SK-N-SH (cell line): ENCODE data around the gene ADAMTS2. TPM values are rescaled to one million over a fixed set of nuclear protein-coding genes. Genes with fewer than 3 reads are reported as not detected.

Experiments used
- CTCF ChIA-PET: fragments of 300-600, 350-600 bp; formaldehyde crosslinking; extraction: SDS; loops from one replicate; lab custom pipeline; 2021; lab: Yijun Ruan, JAX
- POLR2A ChIA-PET: fragments of 350-600 bp; sonication (Branson Sonifier 250); formaldehyde crosslinking; extraction: SDS; loops from one replicate; lab custom pipeline; 2020; ENCODE audit warnings: antibody characterized with exemption, inconsistent platforms; lab: Yijun Ruan, JAX
- DNase-seq: peaks from one replicate; pipeline ENCODE4 v3.0.0; 2012
- H2AFZ ChIP-seq: fragments of 200-600 bp; sonication (generic); 2 replicates; pipeline ENCODE4 v1.8.1; 2016; ENCODE audit warnings: antibody characterized with exemption, mild to moderate bottlenecking, low read depth
- H3F3A ChIP-seq: fragments of 200-600 bp; sonication (generic); replicated peaks from 2 replicates; pipeline ENCODE3; 2016; ENCODE audit warnings: antibody characterized with exemption, mild to moderate bottlenecking; ENCODE audit not compliant: insufficient read depth
- H3K27ac ChIP-seq, 2 experiments: fragments of 200-500 bp in 1 of 2; fragments of 200-600 bp in 1 of 2; sonication (Bioruptor generic) in 1 of 2; sonication (generic), shearing (Covaris generic) in 1 of 2; 2 replicates each; pipeline versions ENCODE4 v1.5.1 to v1.6.1; 2014 to 2016; ENCODE audit warnings: low read depth in 2 of 2, inconsistent platforms in 1 of 2, low read length in 1 of 2, mild to moderate bottlenecking in 1 of 2, mixed read lengths in 1 of 2
- H3K27me3 ChIP-seq: fragments of 200-600 bp; sonication (generic), shearing (Covaris generic); 2 replicates; pipeline ENCODE4 v1.6.1; 2016; ENCODE audit warnings: mixed run types; ENCODE audit not compliant: insufficient read depth
- H3K36me3 ChIP-seq, 2 experiments: fragments of 200-500 bp in 1 of 2; fragments of 200-600 bp in 1 of 2; sonication (Bioruptor generic) in 1 of 2; sonication (generic) in 1 of 2; replicated peaks in 1 of 2; 2 replicates each; pipeline versions ENCODE3 to v1.5.1; 2014 to 2016; ENCODE audit warnings: low read length in 1 of 2, mild to moderate bottlenecking in 1 of 2; ENCODE audit not compliant: insufficient read depth in 2 of 2, control insufficient read depth in 1 of 2
- H3K4me1 ChIP-seq, 2 experiments: fragments of 200-500 bp in 1 of 2; fragments of 200-600 bp in 1 of 2; sonication (Bioruptor generic) in 1 of 2; sonication (generic), shearing (Covaris generic) in 1 of 2; 2 replicates each; pipeline versions ENCODE4 v1.5.1 to v1.6.1; 2014 to 2016; ENCODE audit warnings: low read depth in 1 of 2, low read length in 1 of 2, mixed run types in 1 of 2; ENCODE audit not compliant: insufficient read depth in 2 of 2, control insufficient read depth in 1 of 2
- H3K4me2 ChIP-seq: fragments of 200-600 bp; sonication (generic), shearing (Covaris generic); 2 replicates; pipeline ENCODE4 v1.6.1; 2017; ENCODE audit warnings: mixed run types
- H3K4me3 ChIP-seq, 2 experiments: fragments of 200-500 bp in 1 of 2; fragments of 200-600 bp in 1 of 2; sonication (Bioruptor generic) in 1 of 2; sonication (generic), shearing (Covaris generic) in 1 of 2; 2 replicates each; pipeline versions ENCODE4 v1.5.1 to v1.8.1; 2014 to 2016; ENCODE audit warnings: low read depth in 2 of 2, inconsistent platforms in 1 of 2, low read length in 1 of 2, mild to moderate bottlenecking in 1 of 2, mixed read lengths in 1 of 2, moderate library complexity in 1 of 2
- H3K79me2 ChIP-seq: fragments of 200-600 bp; sonication (generic); 2 replicates; pipeline ENCODE4 v1.8.1; 2017; ENCODE audit warnings: mild to moderate bottlenecking; ENCODE audit not compliant: insufficient read depth
- H3K9ac ChIP-seq: fragments of 200-600 bp; sonication (generic); 2 replicates; pipeline ENCODE4 v1.6.1; 2017; ENCODE audit warnings: mixed run types
- H3K9me2 ChIP-seq: fragments of 200-600 bp; sonication (generic); 2 replicates; pipeline ENCODE4 v1.6.1; 2017; ENCODE audit warnings: mixed run types
- H3K9me3 ChIP-seq: fragments of 200-600 bp; sonication (generic); 2 replicates; pipeline ENCODE4 v1.6.1; 2017; ENCODE audit warnings: mixed run types, mild to moderate bottlenecking, moderate library complexity
- H4K20me1 ChIP-seq: fragments of 200-600 bp; sonication (generic); 2 replicates; pipeline ENCODE4 v1.6.1; 2017; ENCODE audit warnings: mild to moderate bottlenecking, mixed run types; ENCODE audit not compliant: insufficient read depth
- CHD2 ChIP-seq: fragments of 150-350 bp; IDR thresholded peaks from 2 replicates; pipeline ENCODE4 v1.6.1; 2018; ENCODE audit warnings: low read length; ENCODE audit not compliant: partially characterized antibody
- ELF1 ChIP-seq: IDR thresholded peaks from 2 replicates; pipeline ENCODE4 v1.4.0; 2012
- GATA2 ChIP-seq: sonication (generic); formaldehyde crosslinking; IDR thresholded peaks from 2 replicates; pipeline ENCODE4 v1.5.0; 2020; ENCODE audit warnings: mild to moderate bottlenecking, missing genetic modification reagents
- NRF1 ChIP-seq: IDR thresholded peaks from 2 replicates; pipeline ENCODE4 v1.6.1; 2012; ENCODE audit warnings: low read depth, mild to moderate bottlenecking, low read length
- POLR2AphosphoS5 ChIP-seq: IDR thresholded peaks from 2 replicates; pipeline ENCODE4 v1.6.1; 2012; ENCODE audit warnings: low read depth, low read length
- RAD21 ChIP-seq: IDR thresholded peaks from 2 replicates; pipeline ENCODE4 v1.6.1; 2012; ENCODE audit warnings: mild to moderate bottlenecking, low read length
- RCOR1 ChIP-seq: fragments of 150-350 bp; IDR thresholded peaks from 2 replicates; pipeline ENCODE4 v1.6.1; 2017; ENCODE audit warnings: antibody characterized with exemption, low read length
- RXRA ChIP-seq: IDR thresholded peaks from 2 replicates; pipeline ENCODE4 v1.4.0; 2012; ENCODE audit warnings: low read depth, mild to moderate bottlenecking, borderline replicate concordance
- SIN3A ChIP-seq: IDR thresholded peaks from 2 replicates; pipeline ENCODE4 v1.6.1; 2012; ENCODE audit warnings: low read depth, mild to moderate bottlenecking, low read length, moderate library complexity, borderline replicate concordance
- SMC3 ChIP-seq: IDR thresholded peaks from 2 replicates; pipeline ENCODE4 v1.6.1; 2012; ENCODE audit warnings: low read depth, low read length, improper control_type of control experiment
- TEAD4 ChIP-seq: IDR thresholded peaks from 2 replicates; pipeline ENCODE4 v1.4.0; 2012; ENCODE audit warnings: mild to moderate bottlenecking, borderline replicate concordance; ENCODE audit not compliant: insufficient read depth
- YY1 ChIP-seq: IDR thresholded peaks from 2 replicates; pipeline ENCODE4 v1.4.0; 2012; ENCODE audit warnings: low read depth, mild to moderate bottlenecking
- WGBS: methylation state at CpG from one replicate; pipeline ENCODE4 v1.1.6; 2017; ENCODE audit warnings: low lambda C conversion rate; 5-methylcytosine and 5-hydroxymethylcytosine counted together
- polyA plus RNA-seq, 3 experiments: library from polyadenylated mRNA; depleted of rRNA; stranded (reverse); fragments of >200 nt; gene quantifications; 2 replicates each; pipeline ENCODE4 v1.2.3, GENCODE V29; 2012
- TF ChIP-seq, protein P1 (sequence below): fragments of 150-350 bp; IDR thresholded peaks from 2 replicates; pipeline ENCODE4 v1.6.1; 2016; ENCODE audit warnings: mild to moderate bottlenecking, low read depth, low read length
- TF ChIP-seq, protein P2 (sequence below): IDR thresholded peaks from 2 replicates; pipeline ENCODE4 v1.4.0; 2012; ENCODE audit warnings: low read depth, borderline replicate concordance
- TF ChIP-seq, protein P3 (sequence below): fragments of 150-350 bp; IDR thresholded peaks from 2 replicates; pipeline ENCODE4 v1.6.1; 2017; ENCODE audit warnings: antibody characterized with exemption, low read length, low read depth, borderline replicate concordance
- TF ChIP-seq, protein P4 (sequence below): IDR thresholded peaks from 2 replicates; pipeline ENCODE4; 2012
- TF ChIP-seq, protein P5 (sequence below): fragments of 200-600 bp; sonication (generic); IDR thresholded peaks from 2 replicates; pipeline ENCODE4 v1.6.1; 2017; ENCODE audit warnings: antibody characterized with exemption, mild to moderate bottlenecking, moderate library complexity

ADAMTS2 gene
- polyA plus RNA-seq, 1 of the 3 experiments (the other 2 are of a cell fraction) = 0.12 TPM

DNA sequence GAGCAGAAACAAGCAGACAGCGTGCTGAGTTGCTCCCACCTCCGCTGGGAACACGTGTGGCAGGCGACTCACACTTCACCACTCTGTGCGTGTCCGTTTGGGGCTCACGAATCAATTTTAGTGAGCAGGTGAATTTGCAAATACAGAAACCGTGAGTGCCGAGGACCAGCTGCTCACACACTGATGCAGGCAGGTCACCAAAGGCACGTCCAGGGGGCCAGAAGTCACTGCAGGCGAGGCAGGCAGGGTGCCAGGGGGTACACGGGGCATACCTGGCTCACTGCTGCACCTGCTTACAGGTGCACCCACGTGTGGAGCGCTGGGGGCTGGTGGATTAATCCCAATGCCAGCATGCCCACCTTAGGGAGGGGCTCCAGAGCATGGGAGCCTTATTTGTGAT is 216.3 kb downstream of the ADAMTS2 start:
- no peaks in the 10 kb centered on the region for H3K79me2 ChIP-seq

DNA sequence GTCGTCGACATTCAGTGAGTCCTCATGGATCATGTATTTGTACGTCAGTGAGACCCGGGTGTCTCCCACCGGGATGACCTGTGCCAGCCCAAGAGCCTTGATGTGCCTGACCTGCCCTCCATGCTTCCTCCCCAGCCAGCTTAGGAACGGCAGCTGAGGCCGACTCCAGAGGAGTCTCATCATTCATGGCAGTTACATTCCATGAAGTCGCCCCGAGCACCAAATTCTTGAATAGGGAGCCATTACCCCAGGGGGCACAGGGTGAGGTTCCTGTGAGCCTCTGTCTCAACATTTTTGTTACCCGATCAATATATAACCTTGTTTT is 217.3 kb downstream of the ADAMTS2 start:
- WGBS = 51% methylated on average over 5 of the region's 10 CpGs
- TF ChIP-seq YY1 (no peak), RAD21 (no peak), CHD2 (no peak), GATA2 (CRISPR knock-in tag) (no peak), ELF1 (no peak), SMC3 (no peak), RCOR1 (no peak), SIN3A (no peak)
- TF ChIP-seq, protein P1, sequence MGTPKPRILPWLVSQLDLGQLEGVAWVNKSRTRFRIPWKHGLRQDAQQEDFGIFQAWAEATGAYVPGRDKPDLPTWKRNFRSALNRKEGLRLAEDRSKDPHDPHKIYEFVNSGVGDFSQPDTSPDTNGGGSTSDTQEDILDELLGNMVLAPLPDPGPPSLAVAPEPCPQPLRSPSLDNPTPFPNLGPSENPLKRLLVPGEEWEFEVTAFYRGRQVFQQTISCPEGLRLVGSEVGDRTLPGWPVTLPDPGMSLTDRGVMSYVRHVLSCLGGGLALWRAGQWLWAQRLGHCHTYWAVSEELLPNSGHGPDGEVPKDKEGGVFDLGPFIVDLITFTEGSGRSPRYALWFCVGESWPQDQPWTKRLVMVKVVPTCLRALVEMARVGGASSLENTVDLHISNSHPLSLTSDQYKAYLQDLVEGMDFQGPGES = no peak
- TF ChIP-seq, protein P2, sequence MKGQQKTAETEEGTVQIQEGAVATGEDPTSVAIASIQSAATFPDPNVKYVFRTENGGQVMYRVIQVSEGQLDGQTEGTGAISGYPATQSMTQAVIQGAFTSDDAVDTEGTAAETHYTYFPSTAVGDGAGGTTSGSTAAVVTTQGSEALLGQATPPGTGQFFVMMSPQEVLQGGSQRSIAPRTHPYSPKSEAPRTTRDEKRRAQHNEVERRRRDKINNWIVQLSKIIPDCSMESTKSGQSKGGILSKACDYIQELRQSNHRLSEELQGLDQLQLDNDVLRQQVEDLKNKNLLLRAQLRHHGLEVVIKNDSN = no peak
- TF ChIP-seq, protein P3, sequence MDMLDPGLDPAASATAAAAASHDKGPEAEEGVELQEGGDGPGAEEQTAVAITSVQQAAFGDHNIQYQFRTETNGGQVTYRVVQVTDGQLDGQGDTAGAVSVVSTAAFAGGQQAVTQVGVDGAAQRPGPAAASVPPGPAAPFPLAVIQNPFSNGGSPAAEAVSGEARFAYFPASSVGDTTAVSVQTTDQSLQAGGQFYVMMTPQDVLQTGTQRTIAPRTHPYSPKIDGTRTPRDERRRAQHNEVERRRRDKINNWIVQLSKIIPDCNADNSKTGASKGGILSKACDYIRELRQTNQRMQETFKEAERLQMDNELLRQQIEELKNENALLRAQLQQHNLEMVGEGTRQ = no peak

More for the DNA sequence above, 216.3 kb downstream of the ADAMTS2 start:
- Histone ChIP-seq H3K4me3 (no peak overlapping the region), H2AFZ (no peak overlapping the region), H4K20me1 (no peaks in the 10 kb centered on the region), H3K4me1 (no peaks in the 10 kb centered on the region), H3K36me3 (no peaks in the 10 kb centered on the region), H3K27me3 (no peaks in the 10 kb centered on the region), H3F3A (no peaks in the 10 kb centered on the region), H3K4me2 (no peak overlapping the region), H3K27ac (no peak overlapping the region), H3K9ac (no peak overlapping the region), H3K9me2 (no peaks in the 10 kb centered on the region), H3K9me3 (no peaks in the 10 kb centered on the region)
- POLR2A ChIA-PET = no interaction called here
- no peak for TF ChIP-seq TEAD4
- TF ChIP-seq, protein P1 = no peak
- TF ChIP-seq, protein P2 = no peak
- TF ChIP-seq, protein P4, sequence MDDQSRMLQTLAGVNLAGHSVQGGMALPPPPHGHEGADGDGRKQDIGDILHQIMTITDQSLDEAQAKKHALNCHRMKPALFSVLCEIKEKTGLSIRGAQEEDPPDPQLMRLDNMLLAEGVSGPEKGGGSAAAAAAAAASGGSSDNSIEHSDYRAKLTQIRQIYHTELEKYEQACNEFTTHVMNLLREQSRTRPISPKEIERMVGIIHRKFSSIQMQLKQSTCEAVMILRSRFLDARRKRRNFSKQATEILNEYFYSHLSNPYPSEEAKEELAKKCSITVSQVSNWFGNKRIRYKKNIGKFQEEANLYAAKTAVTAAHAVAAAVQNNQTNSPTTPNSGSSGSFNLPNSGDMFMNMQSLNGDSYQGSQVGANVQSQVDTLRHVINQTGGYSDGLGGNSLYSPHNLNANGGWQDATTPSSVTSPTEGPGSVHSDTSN = no peak
- TF ChIP-seq YY1 = no peak
- TF ChIP-seq RXRA = no peak
- TF ChIP-seq NRF1 = no peak
- no peak for TF ChIP-seq POLR2AphosphoS5
- TF ChIP-seq RAD21 = no peak
- TF ChIP-seq, protein P5, sequence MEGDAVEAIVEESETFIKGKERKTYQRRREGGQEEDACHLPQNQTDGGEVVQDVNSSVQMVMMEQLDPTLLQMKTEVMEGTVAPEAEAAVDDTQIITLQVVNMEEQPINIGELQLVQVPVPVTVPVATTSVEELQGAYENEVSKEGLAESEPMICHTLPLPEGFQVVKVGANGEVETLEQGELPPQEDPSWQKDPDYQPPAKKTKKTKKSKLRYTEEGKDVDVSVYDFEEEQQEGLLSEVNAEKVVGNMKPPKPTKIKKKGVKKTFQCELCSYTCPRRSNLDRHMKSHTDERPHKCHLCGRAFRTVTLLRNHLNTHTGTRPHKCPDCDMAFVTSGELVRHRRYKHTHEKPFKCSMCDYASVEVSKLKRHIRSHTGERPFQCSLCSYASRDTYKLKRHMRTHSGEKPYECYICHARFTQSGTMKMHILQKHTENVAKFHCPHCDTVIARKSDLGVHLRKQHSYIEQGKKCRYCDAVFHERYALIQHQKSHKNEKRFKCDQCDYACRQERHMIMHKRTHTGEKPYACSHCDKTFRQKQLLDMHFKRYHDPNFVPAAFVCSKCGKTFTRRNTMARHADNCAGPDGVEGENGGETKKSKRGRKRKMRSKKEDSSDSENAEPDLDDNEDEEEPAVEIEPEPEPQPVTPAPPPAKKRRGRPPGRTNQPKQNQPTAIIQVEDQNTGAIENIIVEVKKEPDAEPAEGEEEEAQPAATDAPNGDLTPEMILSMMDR = no peak
- no peak for DNase-seq
- CTCF ChIA-PET = no interaction called here
- 30% methylated on average over 7 of the region's 14 CpGs for WGBS

More for the DNA sequence above, 217.3 kb downstream of the ADAMTS2 start:
- no peak overlapping the region for H3K4me3 ChIP-seq
- H3K36me3 ChIP-seq = no peaks in the 10 kb centered on the region
- no peaks in the 10 kb centered on the region for H3K9me3 ChIP-seq
- no peak overlapping the region for H2AFZ ChIP-seq
- no peaks in the 10 kb centered on the region for H4K20me1 ChIP-seq
- no peaks in the 10 kb centered on the region for H3K79me2 ChIP-seq
- H3K27me3 ChIP-seq = no peaks in the 10 kb centered on the region
- no peaks in the 10 kb centered on the region for H3K9me2 ChIP-seq
- no peak overlapping the region for H3K9ac ChIP-seq
- no peaks in the 10 kb centered on the region for H3F3A ChIP-seq
- ChIA-PET CTCF (no interaction called here), POLR2A (no interaction called here)
- H3K27ac ChIP-seq = no peak overlapping the region
- no peak overlapping the region for H3K4me2 ChIP-seq
- DNase-seq = no peak
- H3K4me1 ChIP-seq = no peaks in the 10 kb centered on the region
